HT-29 (cell line): ENCODE results near the gene SRSF4. TPM values are rescaled to one million over a fixed set of nuclear protein-coding genes. Genes with fewer than 3 reads are reported as not detected.

Experiments
- small RNA-seq: library from RNA; depleted of rRNA; stranded (forward); fragments of <200 nt; gene quantifications from one replicate; pipeline ENCODE3, GENCODE V24; 2014
- total RNA-seq: library from RNA; depleted of rRNA; stranded (reverse); fragments of >200 nt; shearing (Covaris generic); gene quantifications from 2 replicates; pipeline ENCODE4 v1.2.3, GENCODE V29; 2014; rRNA removed

Gene SRSF4
- total RNA-seq, 1 experiment from 2014 or later = 51.3 TPM

Small RNA genes within 50 kb of the gene (small RNA-seq; reads per million reads assigned to genes)
- gene RF02271 = not detected

Other genes with a start within 250 kb of the SRSF4 start
- gene TMEM200B, start 58.0 kb downstream of the SRSF4 start, total RNA-seq = not detected in 2 replicates
- 24.2 and 27.8 TPM in 2 replicates for gene MECR, start 49.0 kb upstream of the SRSF4 start, total RNA-seq
- 0.03 TPM in 2 replicates for gene PTPRU, start 54.6 kb upstream of the SRSF4 start, total RNA-seq